Activated CD4-positive, alpha-beta T cell treated with anti-CD3 and anti-CD28 coated beads, Interleukin-2, amount 50 U/mL, for 16 hours (primary cell): Measurements from ENCODE around the gene PYURF.

ENCODE experiments used
- DNase-seq: peaks from one replicate; pipeline ENCODE4 v3.0.0-alpha.2; 2020

PYURF gene

GRCh38 chr4:88503344-88503743, 20.2 kb downstream of the PYURF start:
- DNase-seq: peak; percentile 31

- no peak for DNase-seq
Measured at GRCh38 chr4:88497859-88498409, 25.6 kb downstream of the PYURF start.

GRCh38 chr4:88489100-88489761, 34.3 kb downstream of the PYURF start:
- DNase-seq: peak; percentile 20

GRCh38 chr4:88481537-88481936, 42.0 kb downstream of the PYURF start:
- DNase-seq: no peak

- no peak for DNase-seq
Measured at GRCh38 chr4:88478247-88478646, 45.3 kb downstream of the PYURF start.

- no peak for DNase-seq
Measured at GRCh38 chr4:88477229-88477860, 46.2 kb downstream of the PYURF start.
